SK-N-SH (cell line): Measurements from ENCODE around the gene NIN. TPM values are rescaled to one million over a fixed set of nuclear protein-coding genes. Genes with fewer than 3 reads are reported as not detected.
A peak's percentile ranks its signal among the peaks of the same experiment; 100 is the strongest.

ENCODE experiments used
- CTCF ChIA-PET: fragments of 300-600, 350-600 bp; formaldehyde crosslinking; extraction: SDS; loops from one replicate; lab custom pipeline; 2021; lab: Yijun Ruan, JAX
- POLR2A ChIA-PET: fragments of 350-600 bp; sonication (Branson Sonifier 250); formaldehyde crosslinking; extraction: SDS; loops from one replicate; lab custom pipeline; 2020; ENCODE audit warnings: antibody characterized with exemption, inconsistent platforms; lab: Yijun Ruan, JAX
- DNase-seq: peaks from one replicate; pipeline ENCODE4 v3.0.0; 2012
- H2AFZ ChIP-seq: fragments of 200-600 bp; sonication (generic); 2 replicates; pipeline ENCODE4 v1.8.1; 2016; ENCODE audit warnings: antibody characterized with exemption, mild to moderate bottlenecking, low read depth
- H3F3A ChIP-seq: fragments of 200-600 bp; sonication (generic); replicated peaks from 2 replicates; pipeline ENCODE3; 2016; ENCODE audit warnings: antibody characterized with exemption, mild to moderate bottlenecking; ENCODE audit not compliant: insufficient read depth
- H3K27ac ChIP-seq, 2 experiments: fragments of 200-500 bp in 1 of 2; fragments of 200-600 bp in 1 of 2; sonication (Bioruptor generic) in 1 of 2; sonication (generic), shearing (Covaris generic) in 1 of 2; 2 replicates each; pipeline versions ENCODE4 v1.5.1 to v1.6.1; 2014 to 2016; ENCODE audit warnings: low read depth in 2 of 2, inconsistent platforms in 1 of 2, low read length in 1 of 2, mild to moderate bottlenecking in 1 of 2, mixed read lengths in 1 of 2
- H3K27me3 ChIP-seq: fragments of 200-600 bp; sonication (generic), shearing (Covaris generic); 2 replicates; pipeline ENCODE4 v1.6.1; 2016; ENCODE audit warnings: mixed run types; ENCODE audit not compliant: insufficient read depth
- H3K36me3 ChIP-seq, 2 experiments: fragments of 200-500 bp in 1 of 2; fragments of 200-600 bp in 1 of 2; sonication (Bioruptor generic) in 1 of 2; sonication (generic) in 1 of 2; replicated peaks in 1 of 2; 2 replicates each; pipeline versions ENCODE3 to v1.5.1; 2014 to 2016; ENCODE audit warnings: low read length in 1 of 2, mild to moderate bottlenecking in 1 of 2; ENCODE audit not compliant: insufficient read depth in 2 of 2, control insufficient read depth in 1 of 2
- H3K4me1 ChIP-seq, 2 experiments: fragments of 200-500 bp in 1 of 2; fragments of 200-600 bp in 1 of 2; sonication (Bioruptor generic) in 1 of 2; sonication (generic), shearing (Covaris generic) in 1 of 2; 2 replicates each; pipeline versions ENCODE4 v1.5.1 to v1.6.1; 2014 to 2016; ENCODE audit warnings: low read depth in 1 of 2, low read length in 1 of 2, mixed run types in 1 of 2; ENCODE audit not compliant: insufficient read depth in 2 of 2, control insufficient read depth in 1 of 2
- H3K4me2 ChIP-seq: fragments of 200-600 bp; sonication (generic), shearing (Covaris generic); 2 replicates; pipeline ENCODE4 v1.6.1; 2017; ENCODE audit warnings: mixed run types
- H3K4me3 ChIP-seq, 2 experiments: fragments of 200-500 bp in 1 of 2; fragments of 200-600 bp in 1 of 2; sonication (Bioruptor generic) in 1 of 2; sonication (generic), shearing (Covaris generic) in 1 of 2; 2 replicates each; pipeline versions ENCODE4 v1.5.1 to v1.8.1; 2014 to 2016; ENCODE audit warnings: low read depth in 2 of 2, inconsistent platforms in 1 of 2, low read length in 1 of 2, mild to moderate bottlenecking in 1 of 2, mixed read lengths in 1 of 2, moderate library complexity in 1 of 2
- H3K79me2 ChIP-seq: fragments of 200-600 bp; sonication (generic); 2 replicates; pipeline ENCODE4 v1.8.1; 2017; ENCODE audit warnings: mild to moderate bottlenecking; ENCODE audit not compliant: insufficient read depth
- H3K9ac ChIP-seq: fragments of 200-600 bp; sonication (generic); 2 replicates; pipeline ENCODE4 v1.6.1; 2017; ENCODE audit warnings: mixed run types
- H3K9me2 ChIP-seq: fragments of 200-600 bp; sonication (generic); 2 replicates; pipeline ENCODE4 v1.6.1; 2017; ENCODE audit warnings: mixed run types
- H3K9me3 ChIP-seq: fragments of 200-600 bp; sonication (generic); 2 replicates; pipeline ENCODE4 v1.6.1; 2017; ENCODE audit warnings: mixed run types, mild to moderate bottlenecking, moderate library complexity
- H4K20me1 ChIP-seq: fragments of 200-600 bp; sonication (generic); 2 replicates; pipeline ENCODE4 v1.6.1; 2017; ENCODE audit warnings: mild to moderate bottlenecking, mixed run types; ENCODE audit not compliant: insufficient read depth
- ELF1 ChIP-seq: IDR thresholded peaks from 2 replicates; pipeline ENCODE4 v1.4.0; 2012
- EZH2phosphoT487 ChIP-seq: fragments of 200-600 bp; sonication (generic); IDR thresholded peaks from 2 replicates; pipeline ENCODE4 v1.6.1; 2017; ENCODE audit warnings: low read depth, mixed run types, mild to moderate bottlenecking, antibody characterized with exemption, moderate library complexity, borderline replicate concordance
- FOXJ3 ChIP-seq: sonication (generic); formaldehyde crosslinking; IDR thresholded peaks from 2 replicates; pipeline ENCODE4 v1.5.1; 2020; ENCODE audit warnings: mild to moderate bottlenecking, missing genetic modification reagents
- GATA2 ChIP-seq: sonication (generic); formaldehyde crosslinking; IDR thresholded peaks from 2 replicates; pipeline ENCODE4 v1.5.0; 2020; ENCODE audit warnings: mild to moderate bottlenecking, missing genetic modification reagents
- IRF3 ChIP-seq: fragments of 150-350 bp; IDR thresholded peaks from 2 replicates; pipeline ENCODE4 v1.6.1; 2016; ENCODE audit warnings: mild to moderate bottlenecking, low read depth, low read length
- MXI1 ChIP-seq: IDR thresholded peaks from 2 replicates; pipeline ENCODE4 v1.6.1; 2012; ENCODE audit warnings: mild to moderate bottlenecking, low read depth, low read length, improper control_type of control experiment
- NRF1 ChIP-seq: IDR thresholded peaks from 2 replicates; pipeline ENCODE4 v1.6.1; 2012; ENCODE audit warnings: low read depth, mild to moderate bottlenecking, low read length
- POLR2AphosphoS5 ChIP-seq: IDR thresholded peaks from 2 replicates; pipeline ENCODE4 v1.6.1; 2012; ENCODE audit warnings: low read depth, low read length
- RAD21 ChIP-seq: IDR thresholded peaks from 2 replicates; pipeline ENCODE4 v1.6.1; 2012; ENCODE audit warnings: mild to moderate bottlenecking, low read length
- REST ChIP-seq: IDR thresholded peaks from 2 replicates; pipeline ENCODE4 v1.6.1; 2012; ENCODE audit warnings: mild to moderate bottlenecking, low read depth, low read length, moderate library complexity
- RFX5 ChIP-seq: IDR thresholded peaks from 2 replicates; pipeline ENCODE4 v1.6.1; 2012; ENCODE audit warnings: mild to moderate bottlenecking, improper control_type of control experiment, low read length
- SMC3 ChIP-seq: IDR thresholded peaks from 2 replicates; pipeline ENCODE4 v1.6.1; 2012; ENCODE audit warnings: low read depth, low read length, improper control_type of control experiment
- TAF1 ChIP-seq: IDR thresholded peaks from 2 replicates; pipeline ENCODE4 v1.6.1; 2012; ENCODE audit warnings: low read depth, mild to moderate bottlenecking, low read length, moderate library complexity, borderline replicate concordance
- TEAD4 ChIP-seq: IDR thresholded peaks from 2 replicates; pipeline ENCODE4 v1.4.0; 2012; ENCODE audit warnings: mild to moderate bottlenecking, borderline replicate concordance; ENCODE audit not compliant: insufficient read depth
- WGBS: methylation state at CpG from one replicate; pipeline ENCODE4 v1.1.6; 2017; ENCODE audit warnings: low lambda C conversion rate; 5-methylcytosine and 5-hydroxymethylcytosine counted together
- polyA plus RNA-seq, 3 experiments: library from polyadenylated mRNA; depleted of rRNA; stranded (reverse); fragments of >200 nt; gene quantifications; 2 replicates each; pipeline ENCODE4 v1.2.3, GENCODE V29; 2012
- TF ChIP-seq, protein P1 (sequence below): IDR thresholded peaks from 2 replicates; pipeline ENCODE4 v1.4.0; 2012; ENCODE audit warnings: low read depth
- TF ChIP-seq, protein P2 (sequence below): IDR thresholded peaks from 2 replicates; pipeline ENCODE4; 2012
- TF ChIP-seq, protein P3 (sequence below): fragments of 200-600 bp; sonication (generic); IDR thresholded peaks from 2 replicates; pipeline ENCODE4 v1.6.1; 2017; ENCODE audit warnings: antibody characterized with exemption, mild to moderate bottlenecking, moderate library complexity

The NIN gene
- 10.0 and 11.8 TPM in 2 replicates for polyA plus RNA-seq (2012; rRNA removed)
- polyA plus RNA-seq (2012; cell fraction: cytosol; rRNA removed), result 13.9 and 15.0 TPM in 2 replicates
- 7.3 and 12.6 TPM in 2 replicates for polyA plus RNA-seq (2012; cell fraction: nucleus; rRNA removed)

- peak within 1 kb of the TSS; percentile 90 for H3K4me2 ChIP-seq
- H3K36me3 ChIP-seq, result peaks cover 3 to 4% of the 10 kb centered on the region in 2 experiments
- peaks cover 41% of the 10 kb centered on the region for H4K20me1 ChIP-seq
- no peak for TF ChIP-seq EZH2phosphoT487
- TF ChIP-seq, protein P1, sequence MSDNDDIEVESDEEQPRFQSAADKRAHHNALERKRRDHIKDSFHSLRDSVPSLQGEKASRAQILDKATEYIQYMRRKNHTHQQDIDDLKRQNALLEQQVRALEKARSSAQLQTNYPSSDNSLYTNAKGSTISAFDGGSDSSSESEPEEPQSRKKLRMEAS, result peak; percentile 62; the same call in 1 of the 2 replicates
- peak; percentile 53; the same call in 1 of the 2 replicates for TF ChIP-seq MXI1
- 0 out of 2 replicates have a peak, but pooled peaks have one; percentile 14 for TF ChIP-seq ELF1
- TF ChIP-seq, protein P2, sequence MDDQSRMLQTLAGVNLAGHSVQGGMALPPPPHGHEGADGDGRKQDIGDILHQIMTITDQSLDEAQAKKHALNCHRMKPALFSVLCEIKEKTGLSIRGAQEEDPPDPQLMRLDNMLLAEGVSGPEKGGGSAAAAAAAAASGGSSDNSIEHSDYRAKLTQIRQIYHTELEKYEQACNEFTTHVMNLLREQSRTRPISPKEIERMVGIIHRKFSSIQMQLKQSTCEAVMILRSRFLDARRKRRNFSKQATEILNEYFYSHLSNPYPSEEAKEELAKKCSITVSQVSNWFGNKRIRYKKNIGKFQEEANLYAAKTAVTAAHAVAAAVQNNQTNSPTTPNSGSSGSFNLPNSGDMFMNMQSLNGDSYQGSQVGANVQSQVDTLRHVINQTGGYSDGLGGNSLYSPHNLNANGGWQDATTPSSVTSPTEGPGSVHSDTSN, result no peak
- TF ChIP-seq, protein P3, sequence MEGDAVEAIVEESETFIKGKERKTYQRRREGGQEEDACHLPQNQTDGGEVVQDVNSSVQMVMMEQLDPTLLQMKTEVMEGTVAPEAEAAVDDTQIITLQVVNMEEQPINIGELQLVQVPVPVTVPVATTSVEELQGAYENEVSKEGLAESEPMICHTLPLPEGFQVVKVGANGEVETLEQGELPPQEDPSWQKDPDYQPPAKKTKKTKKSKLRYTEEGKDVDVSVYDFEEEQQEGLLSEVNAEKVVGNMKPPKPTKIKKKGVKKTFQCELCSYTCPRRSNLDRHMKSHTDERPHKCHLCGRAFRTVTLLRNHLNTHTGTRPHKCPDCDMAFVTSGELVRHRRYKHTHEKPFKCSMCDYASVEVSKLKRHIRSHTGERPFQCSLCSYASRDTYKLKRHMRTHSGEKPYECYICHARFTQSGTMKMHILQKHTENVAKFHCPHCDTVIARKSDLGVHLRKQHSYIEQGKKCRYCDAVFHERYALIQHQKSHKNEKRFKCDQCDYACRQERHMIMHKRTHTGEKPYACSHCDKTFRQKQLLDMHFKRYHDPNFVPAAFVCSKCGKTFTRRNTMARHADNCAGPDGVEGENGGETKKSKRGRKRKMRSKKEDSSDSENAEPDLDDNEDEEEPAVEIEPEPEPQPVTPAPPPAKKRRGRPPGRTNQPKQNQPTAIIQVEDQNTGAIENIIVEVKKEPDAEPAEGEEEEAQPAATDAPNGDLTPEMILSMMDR, result no peak
- no peak for TF ChIP-seq SMC3
- TF ChIP-seq IRF3, result no peak
- TF ChIP-seq RFX5, result no peak
- no peak for TF ChIP-seq TEAD4
- no peak for TF ChIP-seq REST
- TF ChIP-seq RAD21, result no peak
- peak; percentile 34; the same call in 1 of the 2 replicates for TF ChIP-seq NRF1
- no peak for TF ChIP-seq GATA2 (CRISPR knock-in tag)
- TF ChIP-seq POLR2AphosphoS5, result peak; percentile 54
- TF ChIP-seq TAF1, result 0 out of 2 replicates have a peak, but pooled peaks have one; percentile 38
- TF ChIP-seq FOXJ3 (CRISPR knock-in tag), result no peak
- peak within 1 kb of the TSS; percentile 71 to 80 for H3K4me3 ChIP-seq
- H3K9me3 ChIP-seq, result no peaks in the 10 kb centered on the region
- DNase-seq, result peak; percentile 94
- H3K79me2 ChIP-seq, result peaks cover 41% of the 10 kb centered on the region
- no peaks in the 10 kb centered on the region for H3F3A ChIP-seq
- CTCF ChIA-PET, result interaction anchor here (0.6 to 1.4 kb wide), 5 partner anchors 11 to 690 kb away, joined by 3 to 5 read pairs (median 3); no protein-coding TSS in a partner anchor
- 1% methylated on average over 24 of the region's 97 CpGs for WGBS
- H3K27me3 ChIP-seq, result no peaks in the 10 kb centered on the region
- H3K9ac ChIP-seq, result peak within 1 kb of the TSS; percentile 89
- no peaks in the 10 kb centered on the region for H3K9me2 ChIP-seq
- peaks cover 15 to 16% of the 10 kb centered on the region in 2 experiments; a peak in 2 of 4 replicates for H3K4me1 ChIP-seq
- peak within 1 kb of the TSS; percentile 61 to 91 for H3K27ac ChIP-seq
- peak within 1 kb of the TSS; percentile 74 for H2AFZ ChIP-seq
- POLR2A ChIA-PET, result interaction anchor here (1.3 kb wide), 1 partner anchor 46 kb away, joined by 3 read pairs; no protein-coding TSS in a partner anchor
These were observed at the start of gene NIN for GRCh38 chr14:50830932-50831725. TSS of gene NIN (minus strand) at chr14:50831162. CDS start at chr14:50822056, 9,106 bp downstream.
